SW 1271 (cell line): ENCODE results near the gene IGFBP1.

Experiments
- DNase-seq, 2 experiments: peaks; one replicate each; lab custom pipeline; 2025; lab: John Stamatoyannopoulos, UW

The IGFBP1 gene

GRCh38 chr7:45881280-45881758 lies 7.0 kb upstream of the IGFBP1 start:
- DNase-seq = no peak

- peak in 1 of 2 experiments; percentile 32 for DNase-seq
Measured at GRCh38 chr7:45881759-45882464, 6.4 kb upstream of the IGFBP1 start.

- DNase-seq = no peak
Measured at GRCh38 chr7:45882465-45882810, 5.8 kb upstream of the IGFBP1 start.

GRCh38 chr7:45884136-45884535 lies 4.2 kb upstream of the IGFBP1 start:
- DNase-seq = no peak

GRCh38 chr7:45885264-45885882 lies 2.9 kb upstream of the IGFBP1 start:
- peak; percentile 87 to 97 for DNase-seq

GRCh38 chr7:45886931-45887667 lies 1.2 kb upstream of the IGFBP1 start:
- DNase-seq = no peak

GRCh38 chr7:45888993-45889366 lies 692 bp downstream of the IGFBP1 start:
- no peak for DNase-seq

- no peak for DNase-seq
Measured at GRCh38 chr7:45889367-45890067, 1.2 kb downstream of the IGFBP1 start.

- DNase-seq = no peak
Measured at GRCh38 chr7:45890125-45890901, 2.0 kb downstream of the IGFBP1 start.

- peak in 1 of 2 experiments; percentile 47 for DNase-seq
Measured at GRCh38 chr7:45890902-45891461, 2.7 kb downstream of the IGFBP1 start.

GRCh38 chr7:45891462-45892402 lies 3.4 kb downstream of the IGFBP1 start:
- DNase-seq = no peak

GRCh38 chr7:45892407-45893035 lies 4.2 kb downstream of the IGFBP1 start:
- no peak for DNase-seq

- no peak for DNase-seq
Measured at GRCh38 chr7:45893374-45893995, 5.2 kb downstream of the IGFBP1 start.

GRCh38 chr7:45893996-45894664 lies 5.8 kb downstream of the IGFBP1 start:
- no peak for DNase-seq

- DNase-seq = no peak
Measured at GRCh38 chr7:45894665-45895062, 6.4 kb downstream of the IGFBP1 start.

GRCh38 chr7:45897042-45897690 lies 8.9 kb downstream of the IGFBP1 start:
- peak in 1 of 2 experiments; percentile 60 for DNase-seq

GRCh38 chr7:45898222-45898621 lies 9.9 kb downstream of the IGFBP1 start:
- DNase-seq = no peak

- no peak for DNase-seq
Measured at GRCh38 chr7:45901566-45901965, 13.3 kb downstream of the IGFBP1 start.
